Heart right ventricle (tissue), 16 donors: ENCODE results near the gene KRTAP5-8. TPM values are rescaled to one million over a fixed set of nuclear protein-coding genes. Genes with fewer than 3 reads are reported as not detected.
"Not testable (repeated sequence)": the region's sequence is repeated elsewhere in the genome, so short reads cannot be mapped to it uniquely, and the experiment has no call there.

Source experiments
- ATAC-seq, 8 donors: fragments of 200-7000 bp; cut with Tn5 transposase; one replicate each; pipeline ENCODE4 v1.9.1; 2020; ENCODE audit warnings: mild to moderate bottlenecking in 8 of 8, moderate library complexity in 8 of 8, moderate number of reproducible peaks in 1 of 8
- DNase-seq, 2 donors: peaks; one replicate each; pipeline ENCODE4 v3.0.0-alpha.2; 2020
- H3K27ac ChIP-seq, 10 donors: fragments of 200-600 bp; sonication (generic) in 2 of 10; one replicate each; pipeline versions ENCODE4 v1.5.0 to v1.8.0; 2020 to 2022; ENCODE audit warnings: mild to moderate bottlenecking in 3 of 10
- H3K27me3 ChIP-seq, 7 donors: fragments of 200-600 bp; one replicate each; pipeline ENCODE4 v1.8.0; 2021 to 2022; ENCODE audit warnings: mild to moderate bottlenecking in 2 of 7
- H3K36me3 ChIP-seq, 9 donors: fragments of 200-600 bp; sonication (generic) in 1 of 9; one replicate each; pipeline versions ENCODE4 v1.5.0 to v1.8.0; 2020 to 2022; ENCODE audit warnings: mild to moderate bottlenecking in 2 of 9
- H3K4me1 ChIP-seq, 9 donors: fragments of 200-600 bp; sonication (generic) in 1 of 9; one replicate each; pipeline versions ENCODE4 v1.5.0 to v1.8.0; 2020 to 2022; ENCODE audit warnings: mild to moderate bottlenecking in 4 of 9
- H3K4me3 ChIP-seq, 10 donors: fragments of 200-600 bp; sonication (generic) in 2 of 10; one replicate each; pipeline versions ENCODE4 v1.5.0 to v1.8.0; 2020 to 2022; ENCODE audit warnings: mild to moderate bottlenecking in 7 of 10, moderate library complexity in 2 of 10
- H3K9me3 ChIP-seq, 11 donors: fragments of 200-600 bp in 10 of 11; sonication (generic) in 2 of 11; one replicate each; pipeline versions ENCODE4 v1.5.0 to v1.8.0; 2013 to 2022; ENCODE audit warnings: mild to moderate bottlenecking in 2 of 11, control low read depth in 1 of 11, moderate library complexity in 1 of 11
- WGBS, 2 donors: extraction: QIAGEN DNeasy Blood & Tissue Kit; methylation state at CpG; one replicate each; pipeline ENCODE4 v1.1.7; 2013; ENCODE audit warnings: inconsistent platforms in 1 of 2; 5-methylcytosine and 5-hydroxymethylcytosine counted together
- intact Hi-C, 10 donors: fragments of 100-400 bp; cut with DNase I; formaldehyde crosslinking; loops; one replicate each; pipeline versions ENCODE4 v1.11.1 to v1.14.2; 2022
- polyA plus RNA-seq, 2 donors: library from polyadenylated mRNA; stranded (reverse); fragments of 200-250 nt; gene quantifications; one replicate each; pipeline ENCODE4 v1.2.3, GENCODE V29; 2013
- total RNA-seq, 10 donors: library from RNA; stranded (reverse); fragmentation: NEBNext Ultra II Directional in 3 of 10; extraction: Animal tissue kit (Norgen Biotek cat#: 25700) in 3 of 10; gene quantifications; one replicate each; pipeline versions ENCODE4 v1.2.1 to v1.2.4, GENCODE V29; 2021 to 2023
- TF ChIP-seq, protein P1 (sequence below), 9 donors: fragments of 200-600 bp; sonication (generic) in 2 of 9; IDR thresholded peaks; one replicate each; pipeline versions ENCODE4 v1.5.0 to v1.8.0; 2021 to 2022; ENCODE audit warnings: antibody characterized with exemption in 9 of 9, mild to moderate bottlenecking in 5 of 9, moderate library complexity in 1 of 9
- donor health status: Arrhythmogenic right ventricular cardiomyopathy.
- donor health status: ischemic (EF 13 %, LVEDD 7.1; RV severe dilation, severe dysfunction).
- donor health status: healthy with polysubstance abuse.
- donor health status: DM: no; HTN: yes; CAD: no.
- donor health status: DM: no; HTN: no; CAD: no.
- donor health status: ischemic (EF 25% LVEDD 6.9; RV normal size, moderate dysfunction).
- donor health status: ischemic (EF 25% LVEDD 5.7; RV mildly dilated, moderate dysfunction).
- donor health status: healthy.
- donor health status: DM: yes; HTN: yes; CAD: no.
- donor health status: Ischemic cardiomyopathy.
- donor health status: ischemic (EF 35%, LVEDD 5.7; RV mildly dilated, moderate dysfunction).
- donor health status: nonischemic (EF 11% LVEDD 7.7; RV severe dilation, severe dysfunction).
- donor health status: DM: yes; HTN: yes; CAD: no.
- donor health status: PGD.
- donor health status: ischemic (EF 29% LVEDD 5.4; RV normal size, mild dysfunction).
- donor health status: nonischemic (EF 23%, LVEDD 6.1; RV moderate dilation, normal function).

KRTAP5-8 gene
- total and polyA plus RNA-seq, 12 donors, result not detected

- Histone ChIP-seq H3K4me3 (no peak overlapping the region), H3K9me3 (no peaks in the 10 kb centered on the region), H3K36me3 (no peaks in the 10 kb centered on the region), H3K4me1 (no peaks in the 10 kb centered on the region), H3K27ac (no peak overlapping the region), H3K27me3 (no peaks in the 10 kb centered on the region)
- TF ChIP-seq, protein P1, sequence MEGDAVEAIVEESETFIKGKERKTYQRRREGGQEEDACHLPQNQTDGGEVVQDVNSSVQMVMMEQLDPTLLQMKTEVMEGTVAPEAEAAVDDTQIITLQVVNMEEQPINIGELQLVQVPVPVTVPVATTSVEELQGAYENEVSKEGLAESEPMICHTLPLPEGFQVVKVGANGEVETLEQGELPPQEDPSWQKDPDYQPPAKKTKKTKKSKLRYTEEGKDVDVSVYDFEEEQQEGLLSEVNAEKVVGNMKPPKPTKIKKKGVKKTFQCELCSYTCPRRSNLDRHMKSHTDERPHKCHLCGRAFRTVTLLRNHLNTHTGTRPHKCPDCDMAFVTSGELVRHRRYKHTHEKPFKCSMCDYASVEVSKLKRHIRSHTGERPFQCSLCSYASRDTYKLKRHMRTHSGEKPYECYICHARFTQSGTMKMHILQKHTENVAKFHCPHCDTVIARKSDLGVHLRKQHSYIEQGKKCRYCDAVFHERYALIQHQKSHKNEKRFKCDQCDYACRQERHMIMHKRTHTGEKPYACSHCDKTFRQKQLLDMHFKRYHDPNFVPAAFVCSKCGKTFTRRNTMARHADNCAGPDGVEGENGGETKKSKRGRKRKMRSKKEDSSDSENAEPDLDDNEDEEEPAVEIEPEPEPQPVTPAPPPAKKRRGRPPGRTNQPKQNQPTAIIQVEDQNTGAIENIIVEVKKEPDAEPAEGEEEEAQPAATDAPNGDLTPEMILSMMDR (IDR thresholded peaks at IDR 0.05), result no peak
- no peak for DNase-seq
- ATAC-seq, result no peak
- 97% methylated on average over 9 of the region's 9 CpGs for WGBS, 2 donors
- intact Hi-C loops, result no loop called here
Observed at GRCh38 chr11:71535825-71536224, 2.0 kb upstream of the KRTAP5-8 start.

DNA sequence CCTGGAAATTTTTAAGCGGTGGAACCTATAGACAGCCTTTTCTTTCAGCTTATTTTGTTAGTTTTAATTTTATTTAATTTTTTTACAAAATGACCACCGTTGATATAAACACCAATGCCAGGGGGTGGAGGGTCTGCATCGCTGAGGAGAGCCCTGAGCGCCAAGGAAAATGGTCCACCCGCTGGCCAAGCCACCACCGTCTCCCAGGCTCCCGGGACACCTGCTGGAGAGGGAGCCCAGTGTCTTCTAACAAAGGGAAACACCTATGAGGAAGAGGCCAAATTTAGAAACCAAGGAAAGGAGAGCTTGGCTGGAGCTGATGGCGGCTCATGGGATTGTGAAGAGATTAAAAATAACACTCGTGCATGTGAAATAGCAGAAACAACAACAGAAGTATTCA, 288 bp upstream of the KRTAP5-8 start:
- no peak for ATAC-seq

DNA sequence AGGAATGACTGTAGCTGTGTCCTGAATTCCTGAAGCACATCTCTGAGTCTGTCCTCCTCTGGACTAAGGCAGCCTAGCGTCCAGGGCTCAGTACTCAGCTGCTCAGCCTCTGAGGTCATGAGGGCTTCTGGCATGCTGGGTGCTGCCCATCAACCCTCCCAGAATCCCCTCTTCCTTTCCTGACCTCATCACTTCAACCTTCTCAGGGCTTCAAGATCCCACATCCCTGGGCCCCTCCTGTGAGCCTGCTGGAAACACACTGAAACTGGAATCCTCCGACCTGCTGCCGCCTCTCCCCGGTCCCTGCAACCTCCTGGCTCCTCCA, 803 bp downstream of the KRTAP5-8 start:
- Histone ChIP-seq H3K4me1 (no peaks in the 10 kb centered on the region), H3K27ac (no peak overlapping the region), H3K27me3 (peaks cover 0 to 5% (median 0%) of the 10 kb centered on the region in 7 donors), H3K4me3 (no peak overlapping the region), H3K9me3 (peaks cover 0 to 4% (median 0%) of the 10 kb centered on the region in 11 donors), H3K36me3 (no peaks in the 10 kb centered on the region)
- DNase-seq, result no peak
- 83 to 84% methylated on average over 4 of the region's 4 CpGs for WGBS, 2 donors
- intact Hi-C loops, result no loop called here
- ATAC-seq, result no peak
- TF ChIP-seq, protein P1 (IDR thresholded peaks at IDR 0.05), result no peak

More for the DNA sequence above, 288 bp upstream of the KRTAP5-8 start:
- H3K4me1 ChIP-seq, result no peaks in the 10 kb centered on the region
- peaks cover 0 to 4% (median 0%) of the 10 kb centered on the region in 11 donors for H3K9me3 ChIP-seq
- TF ChIP-seq, protein P1 (IDR thresholded peaks at IDR 0.05), result no peak
- DNase-seq, result no peak
- H3K4me3 ChIP-seq, result no peak overlapping the region
- 81% methylated on average over 9 of the region's 9 CpGs for WGBS, 2 donors
- peaks cover 0 to 5% (median 0%) of the 10 kb centered on the region in 7 donors for H3K27me3 ChIP-seq
- intact Hi-C loops, result no loop called here
- H3K36me3 ChIP-seq, result no peaks in the 10 kb centered on the region
- H3K27ac ChIP-seq, result no peak overlapping the region

- peaks cover 0 to 4% (median 0%) of the 10 kb centered on the region in 11 donors for H3K9me3 ChIP-seq
- H3K27ac ChIP-seq, result no peak overlapping the region
- H3K4me3 ChIP-seq, result no peak overlapping the region
- no peaks in the 10 kb centered on the region for H3K36me3 ChIP-seq
- intact Hi-C loops, result no loop called here
- TF ChIP-seq, protein P1 (IDR thresholded peaks at IDR 0.05), result no peak
- ATAC-seq (no peak), DNase-seq (no peak)
- peaks cover 0 to 5% (median 0%) of the 10 kb centered on the region in 7 donors for H3K27me3 ChIP-seq
- 78 to 81% methylated on average over 11 of the region's 11 CpGs for WGBS, 2 donors
- H3K4me1 ChIP-seq, result no peaks in the 10 kb centered on the region
Observed at GRCh38 chr11:71539017-71539416, 1.2 kb downstream of the KRTAP5-8 start.

DNA sequence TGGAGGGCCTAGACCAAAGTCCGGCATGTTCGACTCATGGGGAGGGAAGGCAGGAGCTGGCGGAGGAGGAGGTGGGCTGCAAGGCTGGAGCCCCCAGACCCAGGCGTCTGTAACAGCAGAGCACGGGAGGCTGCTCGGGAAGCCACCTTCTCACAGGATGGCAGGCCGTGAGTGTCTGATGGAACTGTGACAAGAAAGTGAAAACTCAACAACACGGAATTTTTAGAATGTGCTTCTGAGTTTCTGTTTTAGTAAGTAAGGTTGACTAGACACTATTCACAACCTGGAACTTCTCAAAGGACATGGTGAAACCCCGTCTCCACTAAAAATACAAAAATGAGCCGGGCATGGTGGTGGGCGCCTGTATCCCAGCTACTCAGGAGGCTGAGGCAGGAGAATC, 2.1 kb downstream of the KRTAP5-8 start:
- H3K36me3 ChIP-seq, H3K4me1 ChIP-seq, H3K4me3 ChIP-seq, ATAC-seq, H3K27me3 ChIP-seq, H3K9me3 ChIP-seq, DNase-seq, H3K27ac ChIP-seq, intact Hi-C loops: not testable (repeated sequence)
- WGBS, 2 donors, result 93 to 99% methylated on average over 11 of the region's 11 CpGs

GRCh38 chr11:71540521-71541304, 2.9 kb downstream of the KRTAP5-8 start:
- H3K4me1 ChIP-seq, H3K27me3 ChIP-seq, ATAC-seq, H3K36me3 ChIP-seq, H3K4me3 ChIP-seq, H3K9me3 ChIP-seq, intact Hi-C loops, DNase-seq, H3K27ac ChIP-seq: not testable (repeated sequence)
- WGBS, 2 donors, result 84 to 87% methylated on average over 9 of the region's 9 CpGs
